Activated CD4-positive, alpha-beta T cell treated with anti-CD3 and anti-CD28 coated beads for 1 hour (primary cell): ENCODE measurements around the gene PTPN2.
"Not testable (repeated sequence)": the region's sequence is repeated elsewhere in the genome, so short reads cannot be mapped to it uniquely, and the experiment has no call there.

Experiments
- DNase-seq: peaks from one replicate; pipeline ENCODE4 v3.0.0-alpha.2; 2020

Gene PTPN2

GRCh38 chr18:12883684-12884405, at the start of gene PTPN2:
Gene PTPN2, minus strand, starts transcription at chr18:12884237. Its CDS starts 96 bp downstream, at chr18:12884141.
- peak; percentile 83 for DNase-seq

GRCh38 chr18:12933327-12933726, 49.3 kb upstream of the PTPN2 start:
- DNase-seq: no peak

DNA sequence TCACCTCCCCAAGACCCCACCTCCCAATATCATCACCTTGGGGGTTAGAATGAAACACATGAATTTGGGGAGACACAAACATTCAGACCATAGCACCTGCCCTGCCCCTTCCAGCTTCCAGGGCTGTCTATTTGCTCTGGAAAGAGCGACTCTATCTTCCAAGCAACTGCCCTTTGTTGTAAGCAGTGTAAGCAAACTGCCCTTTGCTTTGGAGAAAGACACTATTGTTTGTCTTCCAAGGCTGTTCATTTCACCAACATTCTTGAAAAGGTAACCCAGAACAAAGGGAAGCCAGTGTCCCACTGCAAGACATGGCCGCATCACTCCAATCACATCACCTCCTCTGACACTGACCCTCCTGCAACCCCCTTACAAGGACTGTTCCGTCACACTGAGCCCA, 46.9 kb upstream of the PTPN2 start:
- DNase-seq: no peak

DNA sequence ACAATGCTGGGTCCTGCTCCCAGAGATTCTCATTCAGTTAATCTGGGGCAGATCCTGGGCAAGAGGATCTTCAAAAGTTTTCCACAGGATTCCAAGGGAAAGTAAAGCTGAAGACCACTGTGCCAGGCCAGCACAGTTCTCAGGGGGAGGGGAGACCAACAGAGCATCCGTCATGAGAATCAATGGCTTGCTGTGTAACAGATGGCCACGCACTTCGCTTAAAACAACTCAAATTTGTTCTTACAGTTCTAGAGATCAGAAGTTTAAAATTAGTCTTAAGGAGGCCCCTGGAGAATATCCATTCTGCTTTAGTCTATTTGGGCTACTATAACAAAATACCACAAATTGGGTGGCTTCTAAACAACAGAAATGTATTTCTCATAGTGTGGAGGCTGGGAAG, 46.3 kb upstream of the PTPN2 start:
- no peak for DNase-seq

GRCh38 chr18:12929477-12930083, 45.5 kb upstream of the PTPN2 start:
- DNase-seq: no peak

DNA sequence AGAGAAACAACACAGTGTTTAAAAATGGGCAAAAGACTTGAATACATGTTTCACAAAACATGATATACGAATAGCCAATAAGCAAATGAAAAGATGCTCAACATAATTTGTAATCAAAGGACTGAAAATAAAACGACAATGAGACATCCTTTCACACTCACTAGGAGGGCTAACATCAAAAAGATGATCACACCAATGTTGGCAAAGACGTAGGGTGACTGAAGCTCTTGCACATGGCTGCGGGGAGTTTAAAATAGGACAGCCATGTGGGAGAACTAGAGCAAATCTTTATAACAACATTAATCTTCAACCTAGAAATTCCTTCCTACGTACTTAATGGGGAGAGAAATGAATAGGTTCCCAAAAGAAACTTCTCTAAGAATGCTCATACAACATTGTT, 44.6 kb upstream of the PTPN2 start:
- no peak for DNase-seq

GRCh38 chr18:12928206-12928605, 44.2 kb upstream of the PTPN2 start:
- no peak for DNase-seq

- no peak for DNase-seq
Measured at GRCh38 chr18:12924616-12925015, 40.6 kb upstream of the PTPN2 start.

DNA sequence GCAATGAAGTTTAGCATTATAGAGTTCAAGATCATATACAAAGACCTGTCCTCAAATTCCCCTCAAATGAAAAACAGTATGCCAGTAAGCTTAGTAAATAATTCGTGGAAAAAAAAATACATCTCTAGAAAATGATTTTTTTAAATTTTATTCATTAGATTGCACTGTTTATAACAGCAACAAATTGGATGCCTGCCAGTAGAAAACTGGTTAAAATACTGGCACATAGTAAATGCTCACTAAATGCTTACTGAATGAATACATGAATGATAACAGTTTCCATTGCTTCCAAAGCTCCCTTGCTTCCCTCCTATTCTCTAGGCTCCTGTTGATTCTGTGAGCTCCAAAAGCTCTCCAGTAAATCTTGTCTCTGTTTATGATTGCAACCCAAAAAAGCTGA, 38.2 kb upstream of the PTPN2 start:
- DNase-seq: no peak

- no peak for DNase-seq
Measured at GRCh38 chr18:12921178-12921577, 37.1 kb upstream of the PTPN2 start.

- no peak for DNase-seq
Measured at GRCh38 chr18:12911929-12912703, 28.1 kb upstream of the PTPN2 start.

GRCh38 chr18:12911025-12911928, 27.2 kb upstream of the PTPN2 start:
- peak; percentile 29 for DNase-seq

GRCh38 chr18:12908706-12909105, 24.7 kb upstream of the PTPN2 start:
- no peak for DNase-seq

GRCh38 chr18:12907258-12907925, 23.4 kb upstream of the PTPN2 start:
- no peak for DNase-seq

DNA sequence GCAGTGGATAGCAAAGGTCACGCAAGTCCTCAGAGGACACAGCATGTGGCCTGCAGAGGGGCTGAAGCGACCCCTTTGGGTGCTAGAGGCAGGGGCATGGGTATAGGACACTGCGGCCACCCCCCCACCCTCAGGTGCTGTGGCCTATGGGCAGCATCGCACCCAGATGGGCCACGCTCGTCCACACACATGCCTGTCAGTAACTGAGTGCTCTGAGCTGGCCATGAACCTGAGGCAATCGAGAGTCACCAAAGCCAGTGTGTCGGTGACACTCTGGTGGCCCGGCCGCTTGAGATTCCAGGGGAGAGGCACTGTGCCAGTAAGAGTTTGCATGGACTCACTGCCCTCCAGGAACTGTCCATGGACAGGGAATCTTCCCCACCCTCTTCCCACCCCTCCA, 22.7 kb upstream of the PTPN2 start:
- no peak for DNase-seq

- DNase-seq: no peak
Measured at GRCh38 chr18:12906119-12906518, 22.1 kb upstream of the PTPN2 start.

DNA sequence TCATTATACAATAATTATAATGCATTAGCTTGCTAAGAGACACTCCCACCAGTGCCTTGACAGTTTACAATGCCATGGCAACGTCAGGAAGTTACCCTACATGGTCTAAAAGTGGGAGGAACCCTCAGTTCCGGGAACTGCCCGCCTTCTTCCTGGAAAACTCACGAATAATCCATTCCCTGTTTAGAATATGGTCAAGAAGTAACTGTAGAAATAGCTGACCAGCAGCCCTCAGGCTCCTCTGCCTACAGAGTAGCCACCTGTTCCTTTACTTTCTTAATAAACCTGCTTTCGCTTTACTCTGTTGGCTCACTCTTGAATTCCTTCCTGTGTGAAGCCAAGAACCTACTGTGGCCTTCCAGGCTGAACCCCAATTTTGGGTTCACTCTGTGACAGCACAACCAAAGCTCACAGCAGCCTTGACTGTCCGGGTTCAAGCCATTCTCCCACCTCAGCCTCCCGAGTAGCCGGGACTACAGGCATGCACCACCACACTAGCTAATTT, 20.0 kb upstream of the PTPN2 start:
- DNase-seq: no peak

DNA sequence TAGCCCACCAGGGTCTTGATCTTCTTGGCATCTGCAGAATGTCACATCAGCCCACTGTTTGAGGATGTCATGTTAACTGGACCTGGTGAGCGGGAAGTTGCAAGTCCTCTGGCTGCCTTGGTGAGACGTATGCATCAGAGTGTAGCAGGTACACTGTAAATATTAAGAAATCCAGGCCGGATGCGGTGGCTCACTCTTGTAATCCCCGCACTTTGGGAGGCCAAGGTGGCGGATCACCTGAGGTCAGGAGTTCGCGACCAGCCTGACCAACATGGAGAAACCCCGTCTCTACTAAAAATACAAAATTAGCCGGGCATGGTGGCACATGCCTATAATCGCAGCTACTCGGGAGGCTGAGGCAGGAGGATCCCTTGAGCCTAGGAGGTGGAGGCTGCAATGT, 17.2 kb upstream of the PTPN2 start:
- not testable (repeated sequence) for DNase-seq

DNA sequence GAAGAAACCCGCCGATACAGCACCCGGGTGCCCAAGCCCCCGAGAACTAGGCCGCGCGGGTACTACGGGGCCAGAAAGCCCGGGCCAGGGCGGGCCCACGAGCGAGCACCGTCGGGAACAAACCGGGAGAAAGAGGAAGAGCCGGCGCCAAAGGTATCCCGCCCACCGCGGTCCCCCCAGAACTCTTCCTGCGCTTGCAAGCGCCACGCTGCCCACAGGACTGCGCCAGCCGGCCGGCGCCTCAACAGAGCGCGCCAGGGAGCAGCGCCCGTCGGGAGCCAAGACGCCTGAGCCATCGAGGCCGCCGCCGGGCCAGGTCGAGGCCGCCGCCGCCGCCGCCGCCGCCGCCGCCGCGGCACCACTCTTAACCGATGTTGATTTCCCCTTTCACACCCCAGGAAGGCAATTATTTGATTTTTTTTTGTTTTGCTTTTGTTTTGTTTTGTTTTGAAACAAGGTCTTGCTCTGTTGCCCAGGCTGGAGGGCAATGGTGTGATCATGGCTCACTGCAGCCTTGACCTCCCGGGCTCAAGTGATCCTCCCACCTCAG, 12.8 kb upstream of the PTPN2 start:
- DNase-seq: not testable (repeated sequence)

DNA sequence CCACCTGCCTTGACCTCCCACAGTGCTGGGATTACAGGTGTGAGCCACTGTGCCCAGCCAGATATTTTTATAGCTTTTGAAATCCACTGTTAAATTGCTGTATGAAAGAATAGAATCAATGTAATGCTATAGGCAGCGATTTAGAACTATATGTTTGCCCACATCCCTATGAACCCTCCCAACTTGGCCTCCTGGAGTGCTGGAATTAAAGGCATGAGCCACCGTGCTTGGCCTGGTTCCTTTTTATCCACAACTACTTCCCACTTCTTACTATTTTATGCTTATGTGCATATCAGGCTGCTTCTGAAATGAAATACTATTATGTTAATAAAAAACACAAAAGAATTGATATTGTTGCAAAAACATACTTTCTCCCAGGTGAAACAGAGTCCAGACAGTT, 11.6 kb upstream of the PTPN2 start:
- DNase-seq: no peak

- no peak for DNase-seq
Measured at GRCh38 chr18:12895014-12895413, 11.0 kb upstream of the PTPN2 start.

DNA sequence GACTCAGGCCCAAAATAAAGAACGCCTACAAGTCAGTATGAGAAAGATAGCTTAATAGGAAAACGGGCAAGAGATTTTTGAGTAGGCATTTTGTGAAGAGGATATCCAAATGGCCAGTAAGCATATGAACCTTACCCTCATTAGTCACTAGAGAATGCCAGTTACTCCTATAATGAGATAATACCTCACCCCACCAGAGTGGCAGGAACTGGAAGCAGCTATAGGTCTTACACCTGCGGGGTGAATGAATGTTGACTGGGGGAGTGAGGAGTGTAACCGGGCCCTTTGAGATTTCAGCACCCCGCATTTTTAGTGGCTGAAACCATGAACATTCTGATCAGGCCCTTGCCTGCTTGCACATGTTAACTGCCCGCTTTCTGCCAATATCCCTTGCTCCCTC, 7.5 kb upstream of the PTPN2 start:
- DNase-seq: no peak
